Endodermal cell (in vitro differentiated cells): ENCODE data around the gene CFAP74. TPM values are rescaled to one million over a fixed set of nuclear protein-coding genes. Genes with fewer than 3 reads are reported as not detected.

ENCODE experiments used
- DNase-seq: peaks from one replicate; pipeline ENCODE4 v3.0.0-alpha.2; 2017
- H3K27ac ChIP-seq: 2 replicates; pipeline ENCODE4 v1.5.1; 2013; ENCODE audit warnings: mild to moderate bottlenecking, low read depth, low read length, moderate library complexity
- H3K27me3 ChIP-seq: 2 replicates; pipeline ENCODE4 v1.6.1; 2013; ENCODE audit warnings: mild to moderate bottlenecking, low read length, moderate library complexity; ENCODE audit not compliant: insufficient read depth, control insufficient read depth, poor library complexity, severe bottlenecking
- H3K36me3 ChIP-seq: 2 replicates; pipeline ENCODE4 v1.7.0; 2013; ENCODE audit warnings: mild to moderate bottlenecking, low read length, moderate library complexity; ENCODE audit not compliant: control insufficient read depth, insufficient read depth
- H3K4me1 ChIP-seq: one replicate; pipeline ENCODE4 v1.7.0; 2013; ENCODE audit warnings: low read length; ENCODE audit not compliant: control insufficient read depth, insufficient read depth
- H3K4me3 ChIP-seq: 2 replicates; pipeline ENCODE4 v1.5.1; 2013; ENCODE audit warnings: mild to moderate bottlenecking, low read length, moderate library complexity
- H3K9ac ChIP-seq: 2 replicates; pipeline ENCODE4 v1.6.1; 2013; ENCODE audit warnings: mild to moderate bottlenecking, low read length, moderate library complexity; ENCODE audit not compliant: poor library complexity, severe bottlenecking; ENCODE audit errors: extremely low read depth
- H3K9me3 ChIP-seq: 2 replicates; pipeline ENCODE4 v1.6.1; 2013; ENCODE audit warnings: mild to moderate bottlenecking, low read length, moderate library complexity; ENCODE audit not compliant: control insufficient read depth
- H3K27ac Mint-ChIP-seq: 2 replicates; pipeline ENCODE4 v1.8.0; 2020; ENCODE audit warnings: mixed read lengths
- H3K27me3 Mint-ChIP-seq: 2 replicates; pipeline ENCODE4 v1.8.0; 2021; ENCODE audit warnings: mild to moderate bottlenecking, mixed read lengths; ENCODE audit not compliant: insufficient read depth
- H3K36me3 Mint-ChIP-seq: 2 replicates; pipeline ENCODE4 v1.8.0; 2020; ENCODE audit warnings: low read depth, mixed read lengths
- H3K4me1 Mint-ChIP-seq: 2 replicates; pipeline ENCODE4 v1.8.0; 2020; ENCODE audit warnings: mixed read lengths
- H3K4me3 Mint-ChIP-seq: 2 replicates; pipeline ENCODE4 v1.8.0; 2020; ENCODE audit warnings: mild to moderate bottlenecking, moderate library complexity, mixed read lengths
- H3K9me3 Mint-ChIP-seq: 2 replicates; pipeline ENCODE4 v1.8.0; 2020; ENCODE audit warnings: mild to moderate bottlenecking, mixed read lengths
- CTCF ChIP-seq: fragments of 200-600 bp; sonication (generic); conservative IDR thresholded peaks from 2 replicates; pipeline ENCODE4 v1.5.0; 2021; ENCODE audit warnings: antibody characterized with exemption, mild to moderate bottlenecking
- WGBS, 2 experiments: methylation state at CpG; one replicate each; pipeline versions ENCODE4 v1.1.5 to v1.1.7; 2013; ENCODE audit warnings: missing lambda C conversion rate in 2 of 2, mixed read lengths in 1 of 2; ENCODE audit not compliant: insufficient coverage in 1 of 2, insufficient read length in 1 of 2; 5-methylcytosine and 5-hydroxymethylcytosine counted together
- total RNA-seq, 2 donors: library from RNA; stranded (reverse); fragmentation: NEBNext Ultra II Directional in 1 of 2; extraction: Animal tissue kit (Norgen Biotek cat#: 25700) in 1 of 2; gene quantifications; 2 replicates in 1 of 2; 3 replicates in 1 of 2; pipeline ENCODE4 v1.2.1, GENCODE V29; 2021

The CFAP74 gene
- total RNA-seq, 2 donors from 2014 or later, result 0.58 to 0.75 TPM

GRCh38 chr1:1918901-1919303, 84.7 kb downstream of the CFAP74 start, which contains the start of gene TMEM52:
Gene TMEM52 (minus strand): TSS chr1:1919279. CDS start chr1:1919265, 14 bp downstream.
- Histone ChIP-seq H3K9ac (no peak within 1 kb of the TSS), H3K27me3 (peaks cover 7% of the 10 kb centered on the region), H3K9me3 (no peaks in the 10 kb centered on the region), H3K27ac (no peak within 1 kb of the TSS), H3K4me1 (no peaks in the 10 kb centered on the region), H3K36me3 (no peaks in the 10 kb centered on the region), H3K4me3 (peak within 1 kb of the TSS; percentile 72)
- Mint-ChIP-seq H3K36me3 (no peaks in the 10 kb centered on the region), H3K9me3 (no peaks in the 10 kb centered on the region), H3K4me1 (no peaks in the 10 kb centered on the region), H3K27me3 (peaks cover 11% of the 10 kb centered on the region), H3K4me3 (peak within 1 kb of the TSS; percentile 48), H3K27ac (no peak within 1 kb of the TSS)
- peak; percentile 41 for TF ChIP-seq CTCF
- DNase-seq, result no peak
- 0% methylated on average over 13 to 44 of the region's 44 CpGs for WGBS, 2 experiments

GRCh38 chr1:1917995-1918900, 85.3 kb downstream of the CFAP74 start:
- no peak overlapping the region for H3K27ac ChIP-seq

More at GRCh38 chr1:1917995-1918900, 85.3 kb downstream of the CFAP74 start:
- Histone ChIP-seq H3K36me3 (no peaks in the 10 kb centered on the region), H3K9ac (no peak overlapping the region), H3K4me1 (no peaks in the 10 kb centered on the region), H3K4me3 (peak overlapping the region; percentile 72), H3K9me3 (no peaks in the 10 kb centered on the region), H3K27me3 (peaks cover 7% of the 10 kb centered on the region)
- no peaks in the 10 kb centered on the region for H3K4me1 Mint-ChIP-seq
- no peak for TF ChIP-seq CTCF
- peaks cover 11% of the 10 kb centered on the region for H3K27me3 Mint-ChIP-seq
- H3K36me3 Mint-ChIP-seq, result no peaks in the 10 kb centered on the region
- no peak for DNase-seq
- H3K4me3 Mint-ChIP-seq, result peak overlapping the region; percentile 48
- 48 to 94% methylated on average over 16 to 46 of the region's 46 CpGs for WGBS, 2 experiments
- H3K27ac Mint-ChIP-seq, result no peak overlapping the region
- no peaks in the 10 kb centered on the region for H3K9me3 Mint-ChIP-seq
